NCI-H510A treated with DMSO at 0.1 percent for 48 hours (cell line): ENCODE data around the gene PHOSPHO2.

Experiments used
- DNase-seq: peaks from one replicate; lab custom pipeline; 2025; lab: John Stamatoyannopoulos, UW

Gene PHOSPHO2, protein sequence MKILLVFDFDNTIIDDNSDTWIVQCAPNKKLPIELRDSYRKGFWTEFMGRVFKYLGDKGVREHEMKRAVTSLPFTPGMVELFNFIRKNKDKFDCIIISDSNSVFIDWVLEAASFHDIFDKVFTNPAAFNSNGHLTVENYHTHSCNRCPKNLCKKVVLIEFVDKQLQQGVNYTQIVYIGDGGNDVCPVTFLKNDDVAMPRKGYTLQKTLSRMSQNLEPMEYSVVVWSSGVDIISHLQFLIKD

DNA sequence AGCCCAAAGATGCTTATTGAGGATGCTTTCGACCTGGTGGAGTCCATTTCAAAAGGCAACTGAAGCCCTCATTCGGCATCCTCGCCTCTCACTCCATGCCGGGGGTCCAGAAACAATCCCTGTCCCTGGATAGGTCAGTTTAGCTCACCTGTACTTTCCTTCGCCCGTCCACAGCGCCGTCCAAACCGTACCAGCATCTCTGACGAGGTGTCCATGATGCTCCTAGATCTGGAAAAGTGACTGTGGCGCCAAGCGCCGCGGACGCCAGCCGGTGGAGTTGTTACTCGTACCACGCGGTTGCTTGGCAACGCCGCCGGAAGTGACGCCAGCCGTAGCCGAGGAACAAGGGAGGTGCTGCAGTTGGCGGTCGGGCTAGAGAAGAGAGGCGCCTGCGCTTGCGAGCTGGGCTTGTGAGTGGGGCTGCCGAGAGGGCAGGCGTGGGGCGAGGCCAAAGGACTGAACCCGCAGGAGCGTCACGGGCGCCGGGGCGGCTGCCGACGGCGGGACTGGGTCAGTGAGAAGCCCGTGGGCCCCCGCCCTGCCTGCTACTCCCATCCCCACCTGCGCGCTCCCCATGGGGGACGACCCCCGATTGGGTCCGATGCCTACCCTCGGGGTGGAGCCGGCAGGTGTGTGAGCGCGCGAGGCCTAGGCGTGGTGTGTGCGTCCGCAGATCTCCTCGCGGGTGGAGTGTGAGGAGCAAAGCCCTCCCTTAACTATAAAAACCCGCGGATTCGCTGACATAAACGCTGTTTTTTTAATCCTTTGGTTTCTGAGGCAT, at the start of gene PHOSPHO2, which contains the start of gene CFAP210:
TSS of gene PHOSPHO2 (plus strand) at position 357 of the 781 bp plus-strand sequence. CDS start 6,503 bp downstream, outside the sequence.
TSS of gene CFAP210 (minus strand) at position 293 of the 781 bp plus-strand sequence. CDS start at position 215, 78 bp downstream.
- DNase-seq: peak; percentile 62

DNA sequence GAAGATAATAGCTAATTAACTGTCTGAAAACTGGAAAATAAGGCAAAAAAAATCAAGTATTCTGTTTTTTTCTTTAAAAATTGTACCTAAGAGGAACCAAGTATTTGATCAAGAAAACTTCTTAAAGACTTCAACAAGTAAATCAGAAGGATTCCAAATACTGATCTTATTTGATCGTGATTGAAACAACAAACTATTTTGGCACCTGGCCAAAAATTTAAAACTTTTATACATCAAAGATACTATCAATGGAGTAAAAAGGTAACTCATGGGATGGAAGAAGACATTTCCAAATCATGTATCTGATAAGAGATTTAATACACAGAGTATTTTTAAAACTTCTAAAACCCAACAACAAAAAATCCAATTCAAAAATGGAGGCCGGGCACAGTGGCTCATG, 46.8 kb upstream of the PHOSPHO2 start:
- DNase-seq: no peak

DNA sequence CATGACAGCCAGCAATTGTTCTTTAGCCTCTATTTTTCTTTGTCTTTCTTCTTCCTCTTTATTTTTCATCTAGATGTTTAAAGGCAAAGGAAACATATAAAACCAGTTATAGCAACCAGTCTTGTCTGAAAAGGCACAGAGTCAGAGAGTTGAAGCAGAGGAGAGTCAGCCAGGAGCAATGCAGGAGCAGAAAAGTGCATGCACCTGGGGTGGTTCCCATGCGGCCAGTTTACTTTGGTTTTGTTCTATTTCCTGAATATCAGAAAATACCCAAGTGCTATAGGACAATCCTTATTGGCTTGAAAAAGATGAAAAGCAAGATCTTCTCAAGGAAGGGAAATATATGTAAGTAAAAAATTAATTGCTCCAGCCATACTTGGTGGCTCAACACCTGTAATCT, 45.0 kb upstream of the PHOSPHO2 start:
- DNase-seq: no peak

DNA sequence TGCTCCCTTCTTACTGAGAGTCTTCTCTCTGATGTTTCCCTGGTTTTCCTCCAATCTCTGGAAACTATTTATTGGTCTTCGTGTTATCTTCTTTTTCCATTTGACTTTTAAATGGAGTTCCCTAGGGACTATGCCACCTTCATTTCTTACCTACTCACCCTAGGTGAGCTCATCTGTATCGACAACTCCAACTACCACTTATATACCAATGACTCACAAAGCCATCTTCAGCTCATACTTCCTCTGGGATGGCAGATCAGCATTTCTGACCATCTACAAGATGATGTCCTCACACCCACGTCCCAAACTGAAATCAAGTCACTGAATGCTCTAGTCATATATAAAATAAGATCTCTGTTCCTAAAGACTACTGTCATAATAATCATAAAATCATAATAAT, 40.6 kb upstream of the PHOSPHO2 start:
- DNase-seq: no peak

DNA sequence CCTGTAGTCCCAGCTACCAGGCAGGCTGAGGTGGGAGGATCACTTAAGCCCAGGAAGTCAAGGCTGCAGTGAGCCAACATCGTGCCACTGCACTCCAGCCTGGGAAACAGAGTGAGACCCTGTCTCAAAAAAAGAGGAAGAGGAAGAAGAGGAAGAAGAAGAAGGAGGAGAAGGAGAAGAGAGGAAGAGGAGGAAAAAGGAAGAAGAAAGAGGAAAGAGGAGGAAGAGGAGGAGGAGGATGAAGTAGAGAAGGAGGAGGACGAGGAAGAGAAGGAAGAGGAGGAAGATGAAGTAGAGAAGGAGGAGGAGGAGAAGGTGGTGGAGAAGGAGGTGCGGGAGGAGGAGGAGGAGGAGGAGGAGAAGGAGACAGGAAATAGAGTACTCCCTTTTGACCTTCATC, 38.1 kb upstream of the PHOSPHO2 start:
- no peak for DNase-seq

DNA sequence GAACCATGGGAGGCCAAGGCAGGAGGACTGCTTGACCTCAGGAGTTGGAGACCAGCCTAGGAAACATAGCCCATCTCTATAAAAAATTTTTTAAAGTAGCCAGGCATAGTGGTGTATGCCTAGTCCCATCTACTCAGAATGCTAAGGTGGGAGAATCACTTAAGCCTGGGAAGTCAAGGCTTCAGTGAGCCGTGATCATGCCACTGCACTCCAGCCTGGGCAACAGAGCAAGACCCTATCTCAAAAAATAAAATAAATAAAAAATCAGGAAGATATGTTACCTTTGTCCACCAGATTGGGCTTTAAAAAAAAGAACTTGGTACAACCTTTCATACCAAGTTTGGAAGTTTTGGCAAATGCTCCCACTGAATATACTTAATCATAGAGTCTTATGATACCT, 35.4 kb upstream of the PHOSPHO2 start:
- no peak for DNase-seq

DNA sequence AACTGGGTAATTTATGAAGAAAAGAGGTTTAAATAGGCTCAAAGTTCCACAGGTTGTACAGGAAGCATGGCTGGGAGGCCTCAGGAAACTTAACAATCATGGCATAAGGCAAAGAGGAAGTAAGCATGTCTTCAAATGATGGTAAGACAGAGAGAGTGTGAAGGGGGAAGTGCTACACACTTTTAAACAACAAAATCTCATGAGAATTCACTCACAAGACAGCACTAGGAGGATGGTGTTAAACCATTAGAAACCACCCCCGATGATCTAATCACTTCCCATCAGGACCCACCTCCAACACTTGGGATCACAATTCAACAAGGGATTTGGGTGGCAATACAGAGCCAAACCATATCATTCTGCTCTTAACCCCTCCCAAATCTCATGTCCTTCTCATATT, 34.9 kb upstream of the PHOSPHO2 start:
- no peak for DNase-seq

DNA sequence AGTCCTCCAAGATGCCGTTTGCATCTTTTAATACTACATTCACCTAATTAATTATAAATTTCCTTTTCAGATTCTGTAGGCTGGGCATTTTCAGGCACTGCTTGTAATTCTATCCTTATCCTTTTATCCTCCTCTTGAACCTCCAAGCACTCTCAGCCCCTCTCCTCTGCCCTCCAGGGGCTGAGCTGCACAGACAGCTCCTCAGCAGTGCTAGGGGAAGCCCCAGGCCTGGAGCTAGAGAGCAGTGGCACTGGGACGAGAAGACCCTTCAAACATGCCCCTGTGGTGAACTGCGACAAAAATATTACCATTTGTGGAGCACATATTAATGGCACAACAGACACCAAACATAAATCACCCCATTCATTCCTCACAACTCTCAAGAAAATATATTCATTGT, 33.0 kb upstream of the PHOSPHO2 start:
- DNase-seq: no peak

DNA sequence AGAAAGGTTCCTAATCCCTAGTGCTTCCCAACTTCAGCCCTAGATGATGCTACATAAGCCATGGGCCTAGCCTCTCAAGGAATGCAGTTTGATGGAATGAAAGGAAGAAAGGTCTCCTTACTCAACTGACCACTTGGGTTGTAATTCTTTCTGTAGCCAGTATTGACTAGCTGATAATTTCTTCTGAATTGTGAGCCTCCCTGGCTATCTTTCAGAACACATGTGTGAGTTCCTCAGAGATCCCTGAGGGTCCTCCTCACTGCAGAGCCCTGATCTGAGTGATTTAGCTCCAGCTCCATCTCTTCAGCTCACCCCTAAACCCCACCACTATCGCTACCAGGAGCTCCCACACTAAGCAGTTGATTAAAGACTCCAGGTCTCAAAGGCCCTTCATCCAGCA, 31.5 kb upstream of the PHOSPHO2 start:
- DNase-seq: no peak

DNA sequence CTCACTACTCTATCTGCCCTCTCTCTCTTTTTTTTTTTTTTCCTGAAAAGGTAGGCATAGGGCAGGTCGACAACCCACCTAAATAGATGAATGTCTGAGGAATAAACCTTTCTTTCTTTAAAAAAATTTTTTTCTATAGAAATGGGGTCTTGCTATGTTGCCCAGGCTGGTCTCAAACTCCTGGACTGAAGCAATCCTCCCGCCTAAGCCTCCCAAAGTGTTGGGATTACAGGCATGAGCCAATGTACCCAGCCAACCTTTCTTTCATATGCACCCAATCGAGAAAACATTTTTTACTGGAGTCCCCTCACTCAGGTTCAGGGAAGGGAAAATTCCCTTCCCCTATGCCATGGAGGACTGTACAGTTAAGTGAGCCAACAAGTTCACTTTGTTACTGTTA, 31.0 kb upstream of the PHOSPHO2 start:
- DNase-seq: no peak

DNA sequence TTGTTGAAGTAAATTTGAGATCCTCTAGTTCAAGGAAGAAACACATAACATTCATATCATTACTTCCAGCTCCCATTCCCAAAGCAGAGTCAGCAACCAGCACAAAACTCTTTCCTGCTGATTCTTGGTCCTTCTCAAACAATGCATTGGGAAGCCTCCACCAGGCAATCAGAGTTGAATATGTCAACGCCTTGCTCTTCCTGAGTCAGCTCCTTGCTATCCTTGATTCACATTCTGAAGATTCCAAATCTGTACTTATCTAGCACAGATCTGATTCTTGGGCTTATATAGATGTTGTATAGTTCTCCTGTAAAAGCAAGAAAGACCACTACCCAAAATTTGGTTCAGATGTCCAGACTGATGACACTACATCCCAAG, 29.7 kb upstream of the PHOSPHO2 start:
- DNase-seq: no peak

DNA sequence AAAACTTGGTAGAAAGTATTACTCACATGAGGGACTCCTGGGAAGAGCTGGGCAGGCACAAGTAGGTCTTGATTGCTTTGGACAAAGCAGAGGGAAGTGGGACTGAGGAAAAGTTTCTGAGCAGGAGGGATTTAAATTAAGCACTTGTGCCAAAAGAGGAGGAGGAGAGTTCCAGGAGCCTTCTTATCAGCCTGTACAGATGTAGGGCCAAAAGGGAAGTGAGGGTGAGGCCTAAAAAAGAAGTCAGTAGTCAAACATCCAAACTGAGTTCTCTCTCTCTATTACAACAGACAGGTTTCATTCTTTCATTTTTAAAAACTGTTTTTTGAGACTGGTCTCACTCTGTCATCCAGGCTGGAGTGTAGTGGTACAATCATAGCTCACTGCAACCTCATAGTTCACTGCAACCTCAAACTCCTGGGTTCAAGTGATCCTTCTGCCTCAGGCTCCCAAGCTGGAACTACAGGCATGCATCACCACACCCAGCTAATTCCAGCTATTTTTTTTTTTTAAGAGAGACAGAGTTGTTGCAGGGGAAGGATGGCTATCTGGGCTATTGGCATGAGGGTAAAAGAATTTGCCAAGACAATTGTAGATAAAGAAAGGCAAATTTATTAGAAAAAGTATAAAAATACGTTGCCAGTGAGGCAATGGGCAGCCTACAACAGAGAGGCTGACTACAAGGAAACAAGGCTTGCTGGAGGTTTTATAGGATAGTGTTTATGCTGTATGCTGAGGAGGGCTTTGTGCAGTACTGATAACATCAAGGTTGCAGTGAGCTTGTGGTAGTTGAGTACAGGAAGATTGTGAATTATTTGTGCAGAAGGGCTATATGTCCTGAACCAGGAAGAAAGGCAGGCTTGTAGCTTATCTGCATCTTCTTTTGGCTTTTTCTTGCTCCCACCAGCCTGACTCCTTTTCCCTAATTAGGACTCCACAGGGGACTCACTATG, 29.0 kb upstream of the PHOSPHO2 start:
- no peak for DNase-seq

DNA sequence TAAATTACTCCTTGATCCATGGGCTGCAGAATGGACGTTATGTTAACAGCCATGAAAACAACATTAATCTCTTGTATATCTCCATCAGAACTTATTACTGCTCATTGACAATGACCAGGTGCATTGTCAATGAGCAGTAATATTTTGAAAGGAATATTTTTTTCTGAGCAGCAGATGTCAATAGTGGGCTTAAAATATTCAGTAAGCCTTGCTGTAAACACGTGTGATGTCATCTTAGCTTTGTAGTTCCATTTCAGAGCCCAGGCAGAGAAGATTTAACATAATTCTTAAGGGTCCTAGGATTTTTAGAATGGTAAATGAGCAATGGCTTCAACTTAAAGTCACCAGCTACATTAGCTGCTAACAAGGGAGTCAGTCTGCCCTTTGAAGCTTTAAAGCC, 26.7 kb upstream of the PHOSPHO2 start:
- DNase-seq: no peak

DNA sequence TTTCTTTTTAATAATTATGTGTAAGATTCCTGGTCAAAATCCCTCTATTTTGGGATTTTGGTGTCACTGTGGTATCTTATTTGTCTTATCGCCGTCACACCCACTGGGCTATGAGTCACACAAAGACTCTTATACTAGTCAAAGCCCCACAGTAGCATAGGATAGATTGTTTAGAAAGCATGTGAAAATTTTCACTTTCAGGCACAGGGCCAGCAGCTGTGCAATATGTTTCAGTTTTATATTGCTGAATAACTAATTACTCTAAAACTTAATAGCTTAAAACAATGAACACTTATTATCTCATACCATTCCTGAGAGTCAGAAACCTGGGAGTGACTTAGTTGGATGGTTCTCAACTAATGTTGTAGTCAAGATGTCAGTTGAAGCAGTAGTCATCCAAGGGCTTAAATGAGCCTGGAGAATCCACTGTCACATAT, 24.0 kb upstream of the PHOSPHO2 start:
- DNase-seq: no peak

DNA sequence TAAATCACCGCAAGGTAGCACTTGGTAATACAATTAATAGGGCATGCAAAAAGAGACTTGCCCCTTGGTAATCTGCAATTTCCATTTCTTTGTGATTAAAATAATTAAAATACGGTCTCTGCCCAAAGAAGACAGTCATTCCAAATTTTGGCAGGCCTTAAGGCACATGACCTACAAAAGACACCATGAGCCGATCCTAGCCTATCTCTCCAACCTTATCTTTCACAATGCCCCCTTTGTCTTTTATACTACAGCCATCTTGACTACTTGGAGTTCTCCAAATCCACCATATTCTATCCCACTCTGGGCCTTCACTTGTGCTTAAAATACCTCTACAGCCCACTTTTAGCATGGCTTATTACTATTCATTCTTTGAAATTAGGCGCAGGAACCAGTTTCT, 23.3 kb upstream of the PHOSPHO2 start:
- DNase-seq: no peak

DNA sequence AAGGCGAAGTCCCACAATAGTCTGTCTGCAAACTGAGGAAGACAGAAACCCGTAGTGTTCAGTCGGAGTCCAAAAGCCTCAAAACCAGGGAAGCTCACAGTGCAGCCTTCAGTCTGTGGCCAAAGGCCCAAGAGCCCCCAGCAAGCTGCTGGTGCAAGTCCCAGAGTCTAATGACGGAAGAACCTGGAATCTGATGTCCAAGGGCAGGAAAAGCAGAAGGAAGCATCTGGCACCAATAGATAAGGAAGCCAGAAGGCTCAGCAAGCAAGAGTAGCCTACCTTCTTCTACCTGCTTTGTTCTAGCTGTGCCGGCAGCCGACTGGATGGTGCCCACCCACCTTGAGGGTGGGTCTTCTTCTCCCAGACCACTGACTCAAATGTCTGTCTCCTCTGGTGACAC, 21.9 kb upstream of the PHOSPHO2 start:
- DNase-seq: no peak

DNA sequence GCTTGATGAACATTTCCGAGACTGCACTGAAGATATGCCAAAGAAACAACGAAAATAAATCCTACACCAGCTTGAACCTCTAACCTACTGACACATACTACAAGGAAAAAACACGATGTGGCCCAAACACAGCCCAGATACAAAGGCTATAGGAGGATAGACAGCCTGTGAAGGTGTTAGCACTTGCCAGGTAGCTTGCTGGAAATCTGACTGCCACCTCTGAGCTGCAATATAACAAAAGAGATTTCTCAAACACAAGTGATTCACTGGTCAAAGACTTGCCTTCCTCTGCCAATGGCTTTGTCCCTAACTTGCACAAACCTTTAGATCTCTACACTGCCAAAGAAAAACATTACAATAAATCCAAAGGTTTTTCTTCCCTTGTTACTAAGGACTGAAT, 21.2 kb upstream of the PHOSPHO2 start:
- no peak for DNase-seq

DNA sequence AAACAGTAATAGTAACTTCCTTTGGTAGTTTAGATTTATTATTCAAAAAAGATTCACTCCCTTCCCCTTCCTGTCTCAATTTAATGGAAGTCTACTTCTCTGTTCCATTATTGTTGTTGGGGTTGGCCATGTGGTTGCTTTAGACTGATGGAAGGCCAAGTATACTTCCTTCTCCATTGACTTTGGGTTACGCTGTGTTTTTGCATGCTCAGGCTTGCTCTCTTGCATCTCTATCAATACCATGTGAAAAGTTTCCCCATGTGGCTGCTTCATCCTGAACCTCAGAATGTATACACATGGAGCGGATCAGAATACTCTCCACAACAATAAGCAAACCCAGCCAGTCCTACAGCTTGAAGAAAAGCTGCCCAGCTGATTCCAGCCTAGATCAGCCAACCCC, 20.3 kb upstream of the PHOSPHO2 start:
- DNase-seq: no peak

DNA sequence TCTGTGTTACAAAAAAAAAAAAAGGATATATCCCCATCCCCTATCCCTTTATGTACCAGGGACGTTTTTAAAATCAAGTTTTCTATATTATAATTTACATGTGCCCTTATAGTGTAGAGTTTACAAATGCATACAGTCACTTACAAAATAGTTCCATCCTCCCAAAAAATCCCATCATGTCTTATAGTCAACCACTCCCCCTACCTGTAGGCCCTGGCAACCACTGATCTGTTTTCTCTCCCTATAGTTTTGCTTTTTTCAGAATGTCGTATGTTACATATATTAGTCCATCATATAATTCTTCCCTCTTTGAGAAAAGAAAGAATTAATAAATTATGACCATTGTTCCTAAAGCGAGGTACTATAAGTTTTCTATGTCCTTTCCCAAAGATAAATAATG, 17.9 kb upstream of the PHOSPHO2 start:
- no peak for DNase-seq

DNA sequence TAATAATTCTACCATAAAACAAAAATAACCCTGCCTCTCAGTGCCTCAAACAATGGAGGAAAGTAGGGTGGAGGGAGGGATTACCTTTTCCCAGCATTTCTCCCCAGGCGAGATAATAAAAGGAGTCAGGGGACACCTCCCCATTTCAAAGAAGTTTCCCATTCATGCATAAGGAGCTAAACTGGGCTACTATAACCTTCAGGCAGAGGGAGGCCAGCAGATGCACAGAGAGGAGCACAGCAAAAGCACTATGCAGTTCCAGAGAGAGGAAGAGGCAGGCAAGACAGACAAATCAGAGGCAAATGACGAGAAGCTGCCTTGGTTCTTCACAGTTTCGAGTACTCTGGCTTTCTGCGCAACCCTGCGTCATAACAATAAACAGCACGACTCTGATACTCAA, 17.4 kb upstream of the PHOSPHO2 start:
- DNase-seq: no peak

DNA sequence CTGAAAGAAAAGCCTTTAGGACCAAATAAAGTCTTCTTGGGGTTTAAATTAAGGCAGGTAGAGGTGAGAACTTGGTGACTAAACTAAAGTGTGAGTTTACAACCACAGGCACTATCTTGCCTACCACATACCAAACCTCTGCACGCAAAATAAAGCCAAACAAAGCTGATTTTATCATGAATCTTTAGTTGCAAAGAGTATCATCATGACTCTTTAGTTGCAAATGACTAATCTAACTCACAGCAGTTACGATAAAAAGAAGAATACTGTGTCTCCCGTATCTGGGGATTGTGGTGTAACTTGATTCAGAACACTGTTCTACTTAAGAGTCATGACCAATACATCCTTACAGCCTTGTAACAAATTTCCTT, 11.2 kb upstream of the PHOSPHO2 start:
- DNase-seq: no peak

DNA sequence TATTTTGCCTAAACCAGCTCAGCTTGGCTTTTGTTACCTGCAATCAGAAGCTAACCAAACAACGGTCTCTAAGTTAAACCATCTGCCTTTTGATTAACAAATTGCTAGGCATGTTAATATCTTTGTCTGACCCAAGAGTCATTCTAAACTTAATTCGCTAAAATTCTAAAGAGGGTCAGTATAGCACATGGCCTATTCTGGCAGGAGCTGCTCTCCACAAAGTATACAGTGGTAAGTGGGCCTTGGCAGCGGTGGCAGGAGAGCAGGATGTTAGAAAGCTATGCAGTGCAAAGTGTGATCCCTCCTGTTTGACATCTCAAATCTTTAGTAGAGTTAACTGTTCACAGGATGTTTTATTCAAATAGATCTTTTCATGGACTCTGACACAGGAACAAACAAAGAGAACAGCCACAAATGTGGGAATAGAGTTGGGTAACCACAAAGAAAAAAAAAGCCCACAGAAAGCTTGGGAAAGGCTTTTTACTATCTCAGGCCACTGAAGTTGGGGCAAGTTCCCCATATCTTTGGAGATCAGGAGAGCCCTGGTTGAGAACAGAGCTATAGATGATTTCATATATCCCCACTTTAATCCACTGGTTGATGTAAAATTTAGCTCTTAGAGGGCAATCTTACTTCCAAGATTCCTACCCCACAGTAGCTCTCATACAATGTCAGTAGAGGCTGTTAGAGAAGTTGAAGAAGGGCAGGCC, 10.7 kb upstream of the PHOSPHO2 start:
- DNase-seq: no peak
